K562 (cell line): ENCODE measurements around the gene ABCB6. TPM values are rescaled to one million over a fixed set of nuclear protein-coding genes. Genes with fewer than 3 reads are reported as not detected.

Experiments
- CHD2 ChIP-seq: IDR thresholded peaks from 2 replicates; pipeline ENCODE4 v1.6.1; 2011; ENCODE audit warnings: low read depth, low read length
- HNRNPUL1 ChIP-seq: fragments of 200-400 bp; formaldehyde crosslinking; IDR thresholded peaks from 2 replicates; pipeline ENCODE4 v1.6.1; 2017; ENCODE audit warnings: low read length
- NCOA2 ChIP-seq, 2 experiments: fragments of 450-650 bp; IDR thresholded peaks; 2 replicates each; pipeline ENCODE4 v1.6.1; 2018; ENCODE audit warnings: mild to moderate bottlenecking in 2 of 2, moderate library complexity in 1 of 2; ENCODE audit not compliant: partially characterized antibody in 2 of 2
- NONO ChIP-seq, 2 experiments: fragments of 200-400 bp in 1 of 2; fragments of 450-650 bp in 1 of 2; formaldehyde crosslinking in 1 of 2; IDR thresholded peaks; 2 replicates each; pipeline ENCODE4 v1.6.1; 2017; ENCODE audit warnings: low read depth in 2 of 2, mild to moderate bottlenecking in 2 of 2, moderate library complexity in 2 of 2, low read length in 1 of 2
- PHF8 ChIP-seq: fragments of 200-600 bp; sonication (generic); IDR thresholded peaks from 2 replicates; pipeline ENCODE4 v1.6.1; 2012; ENCODE audit warnings: mixed run types, mild to moderate bottlenecking, inconsistent platforms, low read length, moderate library complexity, borderline replicate concordance
- POLR3G ChIP-seq: IDR thresholded peaks from 2 replicates; pipeline ENCODE4 v1.6.1; 2011; ENCODE audit not compliant: insufficient read length, insufficient replicate concordance; ENCODE audit errors: extremely low read depth
- RBM17 ChIP-seq: fragments of 200-400 bp; formaldehyde crosslinking; IDR thresholded peaks from 2 replicates; pipeline ENCODE4 v1.6.1; 2017; ENCODE audit warnings: low read depth, mild to moderate bottlenecking, low read length, borderline replicate concordance
- SRSF7 ChIP-seq: fragments of 200-400 bp; formaldehyde crosslinking; optimal IDR thresholded peaks from 2 replicates; pipeline ENCODE3; 2017; ENCODE audit warnings: mild to moderate bottlenecking, low read depth, low read length
- XRCC5 ChIP-seq: fragments of 200-400 bp; formaldehyde crosslinking; IDR thresholded peaks from 2 replicates; pipeline ENCODE4 v1.6.1; 2017; ENCODE audit warnings: low read depth, mild to moderate bottlenecking, low read length
- YBX1 ChIP-seq: fragments of 450-650 bp; IDR thresholded peaks from 2 replicates; pipeline ENCODE4 v1.7.1; 2016; ENCODE audit warnings: mild to moderate bottlenecking
- ZNF217 ChIP-seq: sonication (generic); formaldehyde crosslinking; IDR thresholded peaks from 2 replicates; pipeline ENCODE4 v1.8.0; 2022; ENCODE audit warnings: mild to moderate bottlenecking, missing genetic modification reagents
- ZNF347 ChIP-seq: fragments of 450-650 bp; formaldehyde crosslinking; IDR thresholded peaks from 2 replicates; pipeline ENCODE4 v1.4.0; 2020; ENCODE audit warnings: low read depth, mild to moderate bottlenecking, moderate library complexity
- polyA plus RNA-seq, 8 experiments: library from polyadenylated mRNA; depleted of rRNA in 4 of 8; stranded (reverse) in 5 of 8; unstranded in 3 of 8; fragments of >200 nt; fragmentation: Nextera tagmentation in 2 of 8; fragmentation: Illumina TruSeq in 1 of 8; extraction: Ambion mirVana in 2 of 8; extraction: Trizol in 1 of 8; gene quantifications; 2 replicates each; pipeline versions ENCODE4 v1.2.1 to v1.2.3, GENCODE V29; 2011 to 2014; ENCODE audit warnings: inconsistent platforms in 1 of 8, missing spikeins in 1 of 8
- total RNA-seq, 7 experiments: library from RNA; depleted of rRNA in 6 of 7; stranded (reverse); fragments of >200 nt in 6 of 7; fragmentation: Illumina TruSeq in 2 of 7; extraction: Trizol in 2 of 7; gene quantifications; 2 replicates each; pipeline versions ENCODE4 v1.2.1 to v1.2.3, GENCODE V29; 2011 to 2021; ENCODE audit warnings: low replicate concordance in 1 of 7
- TF ChIP-seq, protein P1 (sequence below): fragments of 200-400 bp; formaldehyde crosslinking; IDR thresholded peaks from 2 replicates; pipeline ENCODE4 v1.6.1; 2017; ENCODE audit warnings: mild to moderate bottlenecking, low read depth, low read length, moderate library complexity
- TF ChIP-seq, protein P2 (sequence below): fragments of 250-450 bp; sonication (Bioruptor Pico); IDR thresholded peaks from 2 replicates; pipeline ENCODE4 v1.8.0; 2021; ENCODE audit warnings: moderate library complexity, mild to moderate bottlenecking, inconsistent platforms
- TF ChIP-seq, protein P3 (sequence below): fragments of 250-450 bp; sonication (Bioruptor Pico); IDR thresholded peaks from 2 replicates; pipeline ENCODE4 v1.9.0; 2021; ENCODE audit warnings: mild to moderate bottlenecking, inconsistent platforms
- TF ChIP-seq, protein P4 (sequence below): fragments of 250-450 bp; sonication (Bioruptor Pico); IDR thresholded peaks from 2 replicates; pipeline ENCODE4 v1.4.0; 2020; ENCODE audit warnings: mild to moderate bottlenecking

Gene ABCB6
- total and polyA plus RNA-seq, 9 of the 15 experiments (the other 6 are each of a cell fraction or from before 2014, with no cell fraction given): 3.7 to 29.8 (median 16.8) TPM

DNA sequence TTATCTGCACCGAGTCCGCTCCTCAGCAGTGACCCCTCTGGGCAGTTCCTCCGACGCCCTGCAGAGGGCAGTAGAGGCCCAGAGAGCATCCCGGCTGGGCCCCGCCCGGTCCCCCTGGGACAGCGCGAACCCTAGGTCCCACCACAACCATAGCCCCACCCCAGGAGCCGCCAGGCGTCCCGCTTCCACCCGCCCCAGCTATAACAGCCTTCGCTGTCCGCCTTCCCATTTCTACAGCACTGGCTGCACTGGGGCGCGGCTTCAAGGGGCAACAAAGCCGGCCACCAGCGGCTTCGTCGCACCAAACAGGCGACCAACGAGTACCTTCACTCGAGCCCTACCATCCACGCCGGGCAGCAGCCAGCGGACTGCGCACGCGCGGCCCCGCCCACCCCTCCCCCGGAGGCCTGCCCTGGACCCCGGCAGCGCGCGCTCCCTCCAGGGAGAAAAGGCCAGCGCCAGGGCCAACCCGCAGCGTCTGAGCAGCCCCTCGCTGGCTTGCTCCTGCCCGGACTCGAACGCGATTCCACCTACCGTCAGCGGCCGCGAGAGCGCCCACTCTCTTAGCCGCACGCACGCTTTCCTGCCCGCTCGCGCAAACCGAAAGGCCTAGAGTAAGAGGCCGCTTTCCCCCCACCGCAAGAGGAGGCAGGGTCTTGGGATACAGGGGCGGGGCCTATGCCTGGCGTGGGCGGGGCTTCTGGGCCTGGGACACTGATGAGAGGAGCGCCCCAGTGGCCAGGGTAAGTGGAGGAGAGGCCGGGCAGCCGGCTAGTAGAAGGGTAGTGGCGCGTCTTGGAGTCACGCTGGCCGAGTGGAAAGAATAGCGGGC is 58.4 kb downstream of the ABCB6 start, which contains the start of gene NHEJ1 (continued):
- TF ChIP-seq POLR3G (no peak), XRCC5 (no peak), RBM17 (no peak), YBX1 (no peak), CHD2 (no peak), HNRNPUL1 (no peak), PHF8 (peak; percentile 92), ZNF217 (CRISPR knock-in tag) (no peak), NCOA2 (IDR thresholded peaks at IDR 0.05; ENCODE audit: partially characterized antibody in 2 of 2) (no peak), ZNF347 (CRISPR knock-in tag) (no peak), SRSF7 (no peak), NONO (IDR thresholded peaks at IDR 0.05; ENCODE audit: low read depth in 2 of 2, low read length in 1 of 2) (no peak)
- TF ChIP-seq, protein P1, sequence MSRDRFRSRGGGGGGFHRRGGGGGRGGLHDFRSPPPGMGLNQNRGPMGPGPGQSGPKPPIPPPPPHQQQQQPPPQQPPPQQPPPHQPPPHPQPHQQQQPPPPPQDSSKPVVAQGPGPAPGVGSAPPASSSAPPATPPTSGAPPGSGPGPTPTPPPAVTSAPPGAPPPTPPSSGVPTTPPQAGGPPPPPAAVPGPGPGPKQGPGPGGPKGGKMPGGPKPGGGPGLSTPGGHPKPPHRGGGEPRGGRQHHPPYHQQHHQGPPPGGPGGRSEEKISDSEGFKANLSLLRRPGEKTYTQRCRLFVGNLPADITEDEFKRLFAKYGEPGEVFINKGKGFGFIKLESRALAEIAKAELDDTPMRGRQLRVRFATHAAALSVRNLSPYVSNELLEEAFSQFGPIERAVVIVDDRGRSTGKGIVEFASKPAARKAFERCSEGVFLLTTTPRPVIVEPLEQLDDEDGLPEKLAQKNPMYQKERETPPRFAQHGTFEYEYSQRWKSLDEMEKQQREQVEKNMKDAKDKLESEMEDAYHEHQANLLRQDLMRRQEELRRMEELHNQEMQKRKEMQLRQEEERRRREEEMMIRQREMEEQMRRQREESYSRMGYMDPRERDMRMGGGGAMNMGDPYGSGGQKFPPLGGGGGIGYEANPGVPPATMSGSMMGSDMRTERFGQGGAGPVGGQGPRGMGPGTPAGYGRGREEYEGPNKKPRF: no peak
- TF ChIP-seq, protein P2, sequence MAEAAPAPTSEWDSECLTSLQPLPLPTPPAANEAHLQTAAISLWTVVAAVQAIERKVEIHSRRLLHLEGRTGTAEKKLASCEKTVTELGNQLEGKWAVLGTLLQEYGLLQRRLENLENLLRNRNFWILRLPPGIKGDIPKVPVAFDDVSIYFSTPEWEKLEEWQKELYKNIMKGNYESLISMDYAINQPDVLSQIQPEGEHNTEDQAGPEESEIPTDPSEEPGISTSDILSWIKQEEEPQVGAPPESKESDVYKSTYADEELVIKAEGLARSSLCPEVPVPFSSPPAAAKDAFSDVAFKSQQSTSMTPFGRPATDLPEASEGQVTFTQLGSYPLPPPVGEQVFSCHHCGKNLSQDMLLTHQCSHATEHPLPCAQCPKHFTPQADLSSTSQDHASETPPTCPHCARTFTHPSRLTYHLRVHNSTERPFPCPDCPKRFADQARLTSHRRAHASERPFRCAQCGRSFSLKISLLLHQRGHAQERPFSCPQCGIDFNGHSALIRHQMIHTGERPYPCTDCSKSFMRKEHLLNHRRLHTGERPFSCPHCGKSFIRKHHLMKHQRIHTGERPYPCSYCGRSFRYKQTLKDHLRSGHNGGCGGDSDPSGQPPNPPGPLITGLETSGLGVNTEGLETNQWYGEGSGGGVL: no peak
- TF ChIP-seq, protein P3, sequence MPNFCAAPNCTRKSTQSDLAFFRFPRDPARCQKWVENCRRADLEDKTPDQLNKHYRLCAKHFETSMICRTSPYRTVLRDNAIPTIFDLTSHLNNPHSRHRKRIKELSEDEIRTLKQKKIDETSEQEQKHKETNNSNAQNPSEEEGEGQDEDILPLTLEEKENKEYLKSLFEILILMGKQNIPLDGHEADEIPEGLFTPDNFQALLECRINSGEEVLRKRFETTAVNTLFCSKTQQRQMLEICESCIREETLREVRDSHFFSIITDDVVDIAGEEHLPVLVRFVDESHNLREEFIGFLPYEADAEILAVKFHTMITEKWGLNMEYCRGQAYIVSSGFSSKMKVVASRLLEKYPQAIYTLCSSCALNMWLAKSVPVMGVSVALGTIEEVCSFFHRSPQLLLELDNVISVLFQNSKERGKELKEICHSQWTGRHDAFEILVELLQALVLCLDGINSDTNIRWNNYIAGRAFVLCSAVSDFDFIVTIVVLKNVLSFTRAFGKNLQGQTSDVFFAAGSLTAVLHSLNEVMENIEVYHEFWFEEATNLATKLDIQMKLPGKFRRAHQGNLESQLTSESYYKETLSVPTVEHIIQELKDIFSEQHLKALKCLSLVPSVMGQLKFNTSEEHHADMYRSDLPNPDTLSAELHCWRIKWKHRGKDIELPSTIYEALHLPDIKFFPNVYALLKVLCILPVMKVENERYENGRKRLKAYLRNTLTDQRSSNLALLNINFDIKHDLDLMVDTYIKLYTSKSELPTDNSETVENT (CRISPR knock-in tag): no peak
- TF ChIP-seq, protein P4, sequence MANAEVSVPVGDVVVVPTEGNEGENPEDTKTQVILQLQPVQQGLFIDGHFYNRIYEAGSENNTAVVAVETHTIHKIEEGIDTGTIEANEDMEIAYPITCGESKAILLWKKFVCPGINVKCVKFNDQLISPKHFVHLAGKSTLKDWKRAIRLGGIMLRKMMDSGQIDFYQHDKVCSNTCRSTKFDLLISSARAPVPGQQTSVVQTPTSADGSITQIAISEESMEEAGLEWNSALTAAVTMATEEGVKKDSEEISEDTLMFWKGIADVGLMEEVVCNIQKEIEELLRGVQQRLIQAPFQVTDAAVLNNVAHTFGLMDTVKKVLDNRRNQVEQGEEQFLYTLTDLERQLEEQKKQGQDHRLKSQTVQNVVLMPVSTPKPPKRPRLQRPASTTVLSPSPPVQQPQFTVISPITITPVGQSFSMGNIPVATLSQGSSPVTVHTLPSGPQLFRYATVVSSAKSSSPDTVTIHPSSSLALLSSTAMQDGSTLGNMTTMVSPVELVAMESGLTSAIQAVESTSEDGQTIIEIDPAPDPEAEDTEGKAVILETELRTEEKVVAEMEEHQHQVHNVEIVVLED (CRISPR knock-in tag): no peak
